K562 (cell line): Measurements from ENCODE around the gene TFAP2E. TPM values are rescaled to one million over a fixed set of nuclear protein-coding genes. Genes with fewer than 3 reads are reported as not detected.

Experiments
- DDX20 ChIP-seq: fragments of 450-650 bp; IDR thresholded peaks from 2 replicates; pipeline ENCODE4 v1.6.1; 2016; ENCODE audit warnings: missing genetic modification characterization, low read depth, mild to moderate bottlenecking, missing compliant biosample characterization, moderate library complexity
- KHSRP ChIP-seq: fragments of 450-650 bp; IDR thresholded peaks from 2 replicates; pipeline ENCODE4 v1.6.1; 2017
- NCOR1 ChIP-seq: fragments of 450-650 bp; IDR thresholded peaks from 2 replicates; pipeline ENCODE4 v1.6.1; 2016; ENCODE audit warnings: mild to moderate bottlenecking, moderate library complexity
- POLR3G ChIP-seq: IDR thresholded peaks from 2 replicates; pipeline ENCODE4 v1.6.1; 2011; ENCODE audit not compliant: insufficient read length, insufficient replicate concordance; ENCODE audit errors: extremely low read depth
- RBM14 ChIP-seq: fragments of 200-400 bp; formaldehyde crosslinking; IDR thresholded peaks from 2 replicates; pipeline ENCODE4 v1.6.1; 2018; ENCODE audit warnings: low read depth, mild to moderate bottlenecking, low read length, moderate library complexity, borderline replicate concordance; ENCODE audit not compliant: insufficient read depth
- U2AF1 ChIP-seq: fragments of 200-400 bp; formaldehyde crosslinking; optimal IDR thresholded peaks from 2 replicates; pipeline ENCODE3; 2017; ENCODE audit warnings: mild to moderate bottlenecking, low read depth, low read length, moderate library complexity
- polyA plus RNA-seq, 8 experiments: library from polyadenylated mRNA; depleted of rRNA in 4 of 8; stranded (reverse) in 5 of 8; unstranded in 3 of 8; fragments of >200 nt; fragmentation: Nextera tagmentation in 2 of 8; fragmentation: Illumina TruSeq in 1 of 8; extraction: Ambion mirVana in 2 of 8; extraction: Trizol in 1 of 8; gene quantifications; 2 replicates each; pipeline versions ENCODE4 v1.2.1 to v1.2.3, GENCODE V29; 2011 to 2014; ENCODE audit warnings: inconsistent platforms in 1 of 8, missing spikeins in 1 of 8
- total RNA-seq, 7 experiments: library from RNA; depleted of rRNA in 6 of 7; stranded (reverse); fragments of >200 nt in 6 of 7; fragmentation: Illumina TruSeq in 2 of 7; extraction: Trizol in 2 of 7; gene quantifications; 2 replicates each; pipeline versions ENCODE4 v1.2.1 to v1.2.3, GENCODE V29; 2011 to 2021; ENCODE audit warnings: low replicate concordance in 1 of 7
- TF ChIP-seq, protein P1 (sequence below): fragments of 150-350 bp; IDR thresholded peaks from 2 replicates; pipeline ENCODE4 v1.6.1; 2014; ENCODE audit warnings: low read depth, mild to moderate bottlenecking, low read length, borderline replicate concordance
- TF ChIP-seq, protein P2 (sequence below): fragments of 200-600 bp; sonication (generic); IDR thresholded peaks from one replicate; pipeline ENCODE4 v1.6.1; 2012; ENCODE audit warnings: mild to moderate bottlenecking, low read depth, low read length, inconsistent platforms
- TF ChIP-seq, protein P3 (sequence below), 2 experiments: fragments of 450-650 bp; conservative IDR thresholded peaks; 2 replicates each; pipeline ENCODE4 v1.6.1; 2017; ENCODE audit warnings: mild to moderate bottlenecking in 2 of 2, moderate library complexity in 2 of 2

The TFAP2E gene
- total and polyA plus RNA-seq, 9 of the 15 experiments (the other 6 are each of a cell fraction or from before 2014, with no cell fraction given) = 0.03 to 0.11 (median 0.07) TPM; not detected in 4

DNA sequence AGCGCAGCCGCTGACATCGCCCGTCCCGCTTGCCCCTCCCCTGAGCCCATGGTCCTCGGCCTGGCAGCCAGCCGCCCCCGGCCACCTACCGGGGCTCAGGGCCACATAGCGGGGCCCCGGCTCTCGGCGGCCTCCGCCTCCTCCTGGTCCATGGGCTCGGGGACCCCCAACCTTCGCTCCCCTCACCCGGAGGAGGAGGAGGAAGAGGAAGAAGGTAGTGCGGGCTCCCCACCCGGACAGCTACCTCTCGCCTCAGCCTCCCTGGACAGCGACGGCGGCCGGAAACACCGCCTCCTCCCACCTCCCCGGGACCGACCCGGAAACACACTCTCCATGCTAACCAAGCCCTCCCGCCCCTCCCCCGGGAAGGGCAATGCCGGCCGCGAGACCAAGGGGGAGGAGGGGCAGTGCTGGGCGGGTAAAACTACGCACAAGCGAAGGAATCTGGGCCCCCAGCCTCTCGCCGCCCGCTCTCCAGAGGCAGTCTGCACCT lies 15.9 kb upstream of the TFAP2E start, which contains the start of gene KIAA0319L (continued):
- TF ChIP-seq, protein P1, sequence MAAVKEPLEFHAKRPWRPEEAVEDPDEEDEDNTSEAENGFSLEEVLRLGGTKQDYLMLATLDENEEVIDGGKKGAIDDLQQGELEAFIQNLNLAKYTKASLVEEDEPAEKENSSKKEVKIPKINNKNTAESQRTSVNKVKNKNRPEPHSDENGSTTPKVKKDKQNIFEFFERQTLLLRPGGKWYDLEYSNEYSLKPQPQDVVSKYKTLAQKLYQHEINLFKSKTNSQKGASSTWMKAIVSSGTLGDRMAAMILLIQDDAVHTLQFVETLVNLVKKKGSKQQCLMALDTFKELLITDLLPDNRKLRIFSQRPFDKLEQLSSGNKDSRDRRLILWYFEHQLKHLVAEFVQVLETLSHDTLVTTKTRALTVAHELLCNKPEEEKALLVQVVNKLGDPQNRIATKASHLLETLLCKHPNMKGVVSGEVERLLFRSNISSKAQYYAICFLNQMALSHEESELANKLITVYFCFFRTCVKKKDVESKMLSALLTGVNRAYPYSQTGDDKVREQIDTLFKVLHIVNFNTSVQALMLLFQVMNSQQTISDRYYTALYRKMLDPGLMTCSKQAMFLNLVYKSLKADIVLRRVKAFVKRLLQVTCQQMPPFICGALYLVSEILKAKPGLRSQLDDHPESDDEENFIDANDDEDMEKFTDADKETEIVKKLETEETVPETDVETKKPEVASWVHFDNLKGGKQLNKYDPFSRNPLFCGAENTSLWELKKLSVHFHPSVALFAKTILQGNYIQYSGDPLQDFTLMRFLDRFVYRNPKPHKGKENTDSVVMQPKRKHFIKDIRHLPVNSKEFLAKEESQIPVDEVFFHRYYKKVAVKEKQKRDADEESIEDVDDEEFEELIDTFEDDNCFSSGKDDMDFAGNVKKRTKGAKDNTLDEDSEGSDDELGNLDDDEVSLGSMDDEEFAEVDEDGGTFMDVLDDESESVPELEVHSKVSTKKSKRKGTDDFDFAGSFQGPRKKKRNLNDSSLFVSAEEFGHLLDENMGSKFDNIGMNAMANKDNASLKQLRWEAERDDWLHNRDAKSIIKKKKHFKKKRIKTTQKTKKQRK = no peak
- TF ChIP-seq, protein P2, sequence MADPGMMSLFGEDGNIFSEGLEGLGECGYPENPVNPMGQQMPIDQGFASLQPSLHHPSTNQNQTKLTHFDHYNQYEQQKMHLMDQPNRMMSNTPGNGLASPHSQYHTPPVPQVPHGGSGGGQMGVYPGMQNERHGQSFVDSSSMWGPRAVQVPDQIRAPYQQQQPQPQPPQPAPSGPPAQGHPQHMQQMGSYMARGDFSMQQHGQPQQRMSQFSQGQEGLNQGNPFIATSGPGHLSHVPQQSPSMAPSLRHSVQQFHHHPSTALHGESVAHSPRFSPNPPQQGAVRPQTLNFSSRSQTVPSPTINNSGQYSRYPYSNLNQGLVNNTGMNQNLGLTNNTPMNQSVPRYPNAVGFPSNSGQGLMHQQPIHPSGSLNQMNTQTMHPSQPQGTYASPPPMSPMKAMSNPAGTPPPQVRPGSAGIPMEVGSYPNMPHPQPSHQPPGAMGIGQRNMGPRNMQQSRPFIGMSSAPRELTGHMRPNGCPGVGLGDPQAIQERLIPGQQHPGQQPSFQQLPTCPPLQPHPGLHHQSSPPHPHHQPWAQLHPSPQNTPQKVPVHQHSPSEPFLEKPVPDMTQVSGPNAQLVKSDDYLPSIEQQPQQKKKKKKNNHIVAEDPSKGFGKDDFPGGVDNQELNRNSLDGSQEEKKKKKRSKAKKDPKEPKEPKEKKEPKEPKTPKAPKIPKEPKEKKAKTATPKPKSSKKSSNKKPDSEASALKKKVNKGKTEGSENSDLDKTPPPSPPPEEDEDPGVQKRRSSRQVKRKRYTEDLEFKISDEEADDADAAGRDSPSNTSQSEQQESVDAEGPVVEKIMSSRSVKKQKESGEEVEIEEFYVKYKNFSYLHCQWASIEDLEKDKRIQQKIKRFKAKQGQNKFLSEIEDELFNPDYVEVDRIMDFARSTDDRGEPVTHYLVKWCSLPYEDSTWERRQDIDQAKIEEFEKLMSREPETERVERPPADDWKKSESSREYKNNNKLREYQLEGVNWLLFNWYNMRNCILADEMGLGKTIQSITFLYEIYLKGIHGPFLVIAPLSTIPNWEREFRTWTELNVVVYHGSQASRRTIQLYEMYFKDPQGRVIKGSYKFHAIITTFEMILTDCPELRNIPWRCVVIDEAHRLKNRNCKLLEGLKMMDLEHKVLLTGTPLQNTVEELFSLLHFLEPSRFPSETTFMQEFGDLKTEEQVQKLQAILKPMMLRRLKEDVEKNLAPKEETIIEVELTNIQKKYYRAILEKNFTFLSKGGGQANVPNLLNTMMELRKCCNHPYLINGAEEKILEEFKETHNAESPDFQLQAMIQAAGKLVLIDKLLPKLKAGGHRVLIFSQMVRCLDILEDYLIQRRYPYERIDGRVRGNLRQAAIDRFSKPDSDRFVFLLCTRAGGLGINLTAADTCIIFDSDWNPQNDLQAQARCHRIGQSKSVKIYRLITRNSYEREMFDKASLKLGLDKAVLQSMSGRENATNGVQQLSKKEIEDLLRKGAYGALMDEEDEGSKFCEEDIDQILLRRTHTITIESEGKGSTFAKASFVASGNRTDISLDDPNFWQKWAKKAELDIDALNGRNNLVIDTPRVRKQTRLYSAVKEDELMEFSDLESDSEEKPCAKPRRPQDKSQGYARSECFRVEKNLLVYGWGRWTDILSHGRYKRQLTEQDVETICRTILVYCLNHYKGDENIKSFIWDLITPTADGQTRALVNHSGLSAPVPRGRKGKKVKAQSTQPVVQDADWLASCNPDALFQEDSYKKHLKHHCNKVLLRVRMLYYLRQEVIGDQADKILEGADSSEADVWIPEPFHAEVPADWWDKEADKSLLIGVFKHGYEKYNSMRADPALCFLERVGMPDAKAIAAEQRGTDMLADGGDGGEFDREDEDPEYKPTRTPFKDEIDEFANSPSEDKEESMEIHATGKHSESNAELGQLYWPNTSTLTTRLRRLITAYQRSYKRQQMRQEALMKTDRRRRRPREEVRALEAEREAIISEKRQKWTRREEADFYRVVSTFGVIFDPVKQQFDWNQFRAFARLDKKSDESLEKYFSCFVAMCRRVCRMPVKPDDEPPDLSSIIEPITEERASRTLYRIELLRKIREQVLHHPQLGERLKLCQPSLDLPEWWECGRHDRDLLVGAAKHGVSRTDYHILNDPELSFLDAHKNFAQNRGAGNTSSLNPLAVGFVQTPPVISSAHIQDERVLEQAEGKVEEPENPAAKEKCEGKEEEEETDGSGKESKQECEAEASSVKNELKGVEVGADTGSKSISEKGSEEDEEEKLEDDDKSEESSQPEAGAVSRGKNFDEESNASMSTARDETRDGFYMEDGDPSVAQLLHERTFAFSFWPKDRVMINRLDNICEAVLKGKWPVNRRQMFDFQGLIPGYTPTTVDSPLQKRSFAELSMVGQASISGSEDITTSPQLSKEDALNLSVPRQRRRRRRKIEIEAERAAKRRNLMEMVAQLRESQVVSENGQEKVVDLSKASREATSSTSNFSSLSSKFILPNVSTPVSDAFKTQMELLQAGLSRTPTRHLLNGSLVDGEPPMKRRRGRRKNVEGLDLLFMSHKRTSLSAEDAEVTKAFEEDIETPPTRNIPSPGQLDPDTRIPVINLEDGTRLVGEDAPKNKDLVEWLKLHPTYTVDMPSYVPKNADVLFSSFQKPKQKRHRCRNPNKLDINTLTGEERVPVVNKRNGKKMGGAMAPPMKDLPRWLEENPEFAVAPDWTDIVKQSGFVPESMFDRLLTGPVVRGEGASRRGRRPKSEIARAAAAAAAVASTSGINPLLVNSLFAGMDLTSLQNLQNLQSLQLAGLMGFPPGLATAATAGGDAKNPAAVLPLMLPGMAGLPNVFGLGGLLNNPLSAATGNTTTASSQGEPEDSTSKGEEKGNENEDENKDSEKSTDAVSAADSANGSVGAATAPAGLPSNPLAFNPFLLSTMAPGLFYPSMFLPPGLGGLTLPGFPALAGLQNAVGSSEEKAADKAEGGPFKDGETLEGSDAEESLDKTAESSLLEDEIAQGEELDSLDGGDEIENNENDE = no peak
- TF ChIP-seq POLR3G (no peak), KHSRP (no peak), RBM14 (0 out of 2 replicates have a peak, but pooled peaks have one; percentile 17), U2AF1 (no peak), NCOR1 (no peak), DDX20 (tag) (no peak)
- TF ChIP-seq, protein P3, sequence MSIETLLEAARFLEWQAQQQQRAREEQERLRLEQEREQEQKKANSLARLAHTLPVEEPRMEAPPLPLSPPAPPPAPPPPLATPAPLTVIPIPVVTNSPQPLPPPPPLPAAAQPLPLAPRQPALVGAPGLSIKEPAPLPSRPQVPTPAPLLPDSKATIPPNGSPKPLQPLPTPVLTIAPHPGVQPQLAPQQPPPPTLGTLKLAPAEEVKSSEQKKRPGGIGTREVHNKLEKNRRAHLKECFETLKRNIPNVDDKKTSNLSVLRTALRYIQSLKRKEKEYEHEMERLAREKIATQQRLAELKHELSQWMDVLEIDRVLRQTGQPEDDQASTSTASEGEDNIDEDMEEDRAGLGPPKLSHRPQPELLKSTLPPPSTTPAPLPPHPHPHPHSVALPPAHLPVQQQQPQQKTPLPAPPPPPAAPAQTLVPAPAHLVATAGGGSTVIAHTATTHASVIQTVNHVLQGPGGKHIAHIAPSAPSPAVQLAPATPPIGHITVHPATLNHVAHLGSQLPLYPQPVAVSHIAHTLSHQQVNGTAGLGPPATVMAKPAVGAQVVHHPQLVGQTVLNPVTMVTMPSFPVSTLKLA (conservative IDR thresholded peaks at IDR 0.05) = no peak; a peak in 1 of 4 replicates
